Astrocyte (in vitro differentiated cells and primary cell): ENCODE data around the gene TMUB2. TPM values are rescaled to one million over a fixed set of nuclear protein-coding genes. Genes with fewer than 3 reads are reported as not detected.

ENCODE experiments used
- DNase-seq: peaks from one replicate; pipeline ENCODE4 v3.0.0-alpha.2; 2010; ENCODE audit warnings: low read depth
- FAIRE-seq: peaks from 2 replicates; lab custom pipeline; 2011; peaks lifted over from hg19 to GRCh38; lab: Jason Lieb, UNC
- H2AFZ ChIP-seq: 2 replicates; pipeline ENCODE4 v1.6.0; 2012; ENCODE audit warnings: low read depth, low read length, inconsistent platforms
- H3K27ac ChIP-seq: 2 replicates; pipeline ENCODE4 v1.5.1; 2011; ENCODE audit warnings: low read depth, low read length, inconsistent platforms
- H3K27me3 ChIP-seq: 2 replicates; pipeline ENCODE4 v1.6.0; 2011; ENCODE audit warnings: low read length, inconsistent platforms; ENCODE audit not compliant: insufficient read depth
- H3K36me3 ChIP-seq: 2 replicates; pipeline ENCODE4 v1.5.1; 2011; ENCODE audit warnings: low read length, inconsistent platforms; ENCODE audit not compliant: insufficient read depth
- H3K4me1 ChIP-seq: 2 replicates; pipeline ENCODE4 v1.5.1; 2011; ENCODE audit warnings: low read length, inconsistent platforms; ENCODE audit not compliant: insufficient read depth
- H3K4me2 ChIP-seq: 2 replicates; pipeline ENCODE4 v1.6.0; 2012; ENCODE audit warnings: low read length, inconsistent platforms
- H3K4me3 ChIP-seq: 2 replicates; pipeline ENCODE4 v1.5.1; 2011; ENCODE audit warnings: low read depth, mild to moderate bottlenecking, low read length, inconsistent platforms; ENCODE audit not compliant: insufficient read depth
- H3K79me2 ChIP-seq: 2 replicates; pipeline ENCODE4 v1.6.0; 2012; ENCODE audit warnings: mild to moderate bottlenecking, low read length, inconsistent platforms; ENCODE audit not compliant: insufficient read depth
- H3K9ac ChIP-seq: 2 replicates; pipeline ENCODE4 v1.6.0; 2012; ENCODE audit warnings: mild to moderate bottlenecking, low read length, inconsistent platforms
- H3K9me3 ChIP-seq: 2 replicates; pipeline ENCODE4 v1.5.1; 2012; ENCODE audit warnings: low read depth, mild to moderate bottlenecking, low read length, inconsistent platforms; ENCODE audit not compliant: insufficient read depth
- H4K20me1 ChIP-seq: 2 replicates; pipeline ENCODE4 v1.6.0; 2012; ENCODE audit warnings: low read length, inconsistent platforms; ENCODE audit not compliant: insufficient read depth
- H3K27ac Mint-ChIP-seq: one replicate; pipeline ENCODE4 v1.8.0; 2021; ENCODE audit warnings: mild to moderate bottlenecking, mixed read lengths; ENCODE audit not compliant: unreplicated experiment
- H3K27me3 Mint-ChIP-seq: one replicate; pipeline ENCODE4 v1.8.0; 2021; ENCODE audit warnings: low read depth, mixed read lengths; ENCODE audit not compliant: unreplicated experiment
- H3K36me3 Mint-ChIP-seq: one replicate; pipeline ENCODE4 v1.8.0; 2021; ENCODE audit warnings: low read depth, mixed read lengths; ENCODE audit not compliant: unreplicated experiment
- H3K4me1 Mint-ChIP-seq: one replicate; pipeline ENCODE4 v1.8.0; 2021; ENCODE audit warnings: low read depth, mixed read lengths; ENCODE audit not compliant: unreplicated experiment
- H3K4me3 Mint-ChIP-seq: one replicate; pipeline ENCODE4 v1.8.0; 2021; ENCODE audit warnings: mild to moderate bottlenecking, moderate library complexity, mixed read lengths; ENCODE audit not compliant: unreplicated experiment
- H3K9me3 Mint-ChIP-seq: one replicate; pipeline ENCODE4 v1.8.0; 2021; ENCODE audit warnings: mild to moderate bottlenecking, mixed read lengths; ENCODE audit not compliant: unreplicated experiment
- EZH2 ChIP-seq: IDR thresholded peaks from 2 replicates; pipeline ENCODE4 v1.6.1; 2012; ENCODE audit warnings: mild to moderate bottlenecking, low read length, inconsistent platforms; ENCODE audit not compliant: insufficient read depth
- total RNA-seq: library from RNA; stranded (reverse); gene quantifications from 2 replicates; pipeline ENCODE4 v1.2.1, GENCODE V29; 2021
- TF ChIP-seq, protein P1 (sequence below): IDR thresholded peaks from 2 replicates; pipeline ENCODE4 v1.5.1; 2011; ENCODE audit warnings: low read depth, mild to moderate bottlenecking, inconsistent platforms, low read length, moderate library complexity; ENCODE audit not compliant: insufficient read depth

TMUB2 gene
- total RNA-seq, 1 donor from 2014 or later: 28.8 TPM

DNA sequence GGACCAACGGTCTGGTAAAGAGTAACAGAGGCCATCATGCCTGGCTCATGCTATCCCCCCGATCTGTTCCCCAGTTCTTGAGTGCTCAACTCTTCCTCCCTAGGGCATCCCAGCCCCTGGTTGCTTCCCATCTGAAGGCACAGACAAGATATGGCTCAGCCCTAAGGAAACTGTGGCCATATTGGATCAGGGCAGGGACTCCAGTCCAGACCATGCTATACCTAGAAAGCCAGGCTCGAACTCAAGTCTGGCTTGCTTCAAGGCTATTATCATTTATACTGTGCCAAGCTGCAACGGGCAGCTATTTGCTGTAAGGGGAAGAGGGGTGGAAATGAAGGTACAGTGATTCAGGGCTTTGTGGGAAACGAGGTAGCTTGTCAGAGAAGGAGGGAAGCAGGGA is 29.9 kb downstream of the TMUB2 start:
- H2AFZ ChIP-seq: no peak overlapping the region
- H3K27ac Mint-ChIP-seq: no peak overlapping the region
- no peaks in the 10 kb centered on the region for H3K27me3 ChIP-seq
- H3K9me3 ChIP-seq: no peaks in the 10 kb centered on the region
- H3K9me3 Mint-ChIP-seq: no peaks in the 10 kb centered on the region
- peaks cover 53% of the 10 kb centered on the region for H3K79me2 ChIP-seq
- H3K4me3 Mint-ChIP-seq: peak overlapping the region; percentile 70
- no peak for TF ChIP-seq EZH2
- TF ChIP-seq, protein P1, sequence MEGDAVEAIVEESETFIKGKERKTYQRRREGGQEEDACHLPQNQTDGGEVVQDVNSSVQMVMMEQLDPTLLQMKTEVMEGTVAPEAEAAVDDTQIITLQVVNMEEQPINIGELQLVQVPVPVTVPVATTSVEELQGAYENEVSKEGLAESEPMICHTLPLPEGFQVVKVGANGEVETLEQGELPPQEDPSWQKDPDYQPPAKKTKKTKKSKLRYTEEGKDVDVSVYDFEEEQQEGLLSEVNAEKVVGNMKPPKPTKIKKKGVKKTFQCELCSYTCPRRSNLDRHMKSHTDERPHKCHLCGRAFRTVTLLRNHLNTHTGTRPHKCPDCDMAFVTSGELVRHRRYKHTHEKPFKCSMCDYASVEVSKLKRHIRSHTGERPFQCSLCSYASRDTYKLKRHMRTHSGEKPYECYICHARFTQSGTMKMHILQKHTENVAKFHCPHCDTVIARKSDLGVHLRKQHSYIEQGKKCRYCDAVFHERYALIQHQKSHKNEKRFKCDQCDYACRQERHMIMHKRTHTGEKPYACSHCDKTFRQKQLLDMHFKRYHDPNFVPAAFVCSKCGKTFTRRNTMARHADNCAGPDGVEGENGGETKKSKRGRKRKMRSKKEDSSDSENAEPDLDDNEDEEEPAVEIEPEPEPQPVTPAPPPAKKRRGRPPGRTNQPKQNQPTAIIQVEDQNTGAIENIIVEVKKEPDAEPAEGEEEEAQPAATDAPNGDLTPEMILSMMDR: no peak
- peaks cover 8% of the 10 kb centered on the region for H3K4me1 Mint-ChIP-seq
- peaks cover 26% of the 10 kb centered on the region for H3K36me3 Mint-ChIP-seq
- peak overlapping the region; percentile 98 for H3K4me2 ChIP-seq
- peaks cover 24% of the 10 kb centered on the region for H3K36me3 ChIP-seq
- no peak overlapping the region for H3K4me3 ChIP-seq
- FAIRE-seq (no peak), DNase-seq (no peak)
- H3K27ac ChIP-seq: no peak overlapping the region
- H3K27me3 Mint-ChIP-seq: no peaks in the 10 kb centered on the region
- peaks cover 60% of the 10 kb centered on the region for H4K20me1 ChIP-seq
- H3K9ac ChIP-seq: no peak overlapping the region
- H3K4me1 ChIP-seq: peaks cover 14% of the 10 kb centered on the region

DNA sequence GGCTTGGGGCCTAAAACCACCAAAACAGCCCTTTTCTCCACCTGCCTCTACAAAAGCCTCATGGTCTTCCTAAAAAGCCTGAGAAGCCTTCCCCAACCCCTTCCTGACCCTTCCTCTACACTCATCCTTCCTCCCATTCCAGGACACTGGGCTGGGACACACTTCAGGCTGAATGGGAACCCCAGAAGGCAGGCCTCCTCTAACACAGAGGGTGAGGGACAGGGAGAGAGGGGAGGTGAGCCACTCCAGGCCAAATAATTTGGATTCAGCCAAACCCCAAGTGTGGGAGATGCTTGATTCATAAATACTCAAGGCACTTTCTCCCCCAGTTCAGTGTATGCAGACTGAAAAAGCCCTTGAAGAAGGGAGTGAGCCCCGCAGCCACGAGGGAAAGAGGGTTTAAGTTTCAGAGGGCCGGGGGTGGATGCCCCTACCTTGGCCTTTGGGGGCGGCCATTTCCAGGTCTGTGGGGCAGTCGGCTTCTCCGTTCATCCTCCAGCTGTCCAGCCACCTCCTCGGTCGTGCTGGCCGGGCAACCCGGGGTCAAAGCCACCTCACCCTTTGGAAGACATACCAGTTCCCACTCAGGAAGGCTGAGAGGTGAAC is 31.1 kb downstream of the TMUB2 start:
- Histone ChIP-seq H3K79me2 (peaks cover 61% of the 10 kb centered on the region), H2AFZ (no peak overlapping the region), H3K4me3 (peak overlapping the region; percentile 73), H3K4me2 (peak overlapping the region; percentile 98), H3K9ac (peak overlapping the region; percentile 83), H4K20me1 (peaks cover 64% of the 10 kb centered on the region), H3K9me3 (no peaks in the 10 kb centered on the region), H3K27ac (peak overlapping the region; percentile 63), H3K36me3 (peaks cover 24% of the 10 kb centered on the region), H3K27me3 (no peaks in the 10 kb centered on the region), H3K4me1 (peaks cover 23% of the 10 kb centered on the region)
- Mint-ChIP-seq H3K27ac (peak overlapping the region; percentile 77), H3K4me3 (peak overlapping the region; percentile 83), H3K27me3 (no peaks in the 10 kb centered on the region), H3K36me3 (peaks cover 25% of the 10 kb centered on the region), H3K4me1 (peaks cover 12% of the 10 kb centered on the region), H3K9me3 (no peaks in the 10 kb centered on the region)
- FAIRE-seq (no peak), DNase-seq (no peak)
- TF ChIP-seq, protein P1: no peak

DNA sequence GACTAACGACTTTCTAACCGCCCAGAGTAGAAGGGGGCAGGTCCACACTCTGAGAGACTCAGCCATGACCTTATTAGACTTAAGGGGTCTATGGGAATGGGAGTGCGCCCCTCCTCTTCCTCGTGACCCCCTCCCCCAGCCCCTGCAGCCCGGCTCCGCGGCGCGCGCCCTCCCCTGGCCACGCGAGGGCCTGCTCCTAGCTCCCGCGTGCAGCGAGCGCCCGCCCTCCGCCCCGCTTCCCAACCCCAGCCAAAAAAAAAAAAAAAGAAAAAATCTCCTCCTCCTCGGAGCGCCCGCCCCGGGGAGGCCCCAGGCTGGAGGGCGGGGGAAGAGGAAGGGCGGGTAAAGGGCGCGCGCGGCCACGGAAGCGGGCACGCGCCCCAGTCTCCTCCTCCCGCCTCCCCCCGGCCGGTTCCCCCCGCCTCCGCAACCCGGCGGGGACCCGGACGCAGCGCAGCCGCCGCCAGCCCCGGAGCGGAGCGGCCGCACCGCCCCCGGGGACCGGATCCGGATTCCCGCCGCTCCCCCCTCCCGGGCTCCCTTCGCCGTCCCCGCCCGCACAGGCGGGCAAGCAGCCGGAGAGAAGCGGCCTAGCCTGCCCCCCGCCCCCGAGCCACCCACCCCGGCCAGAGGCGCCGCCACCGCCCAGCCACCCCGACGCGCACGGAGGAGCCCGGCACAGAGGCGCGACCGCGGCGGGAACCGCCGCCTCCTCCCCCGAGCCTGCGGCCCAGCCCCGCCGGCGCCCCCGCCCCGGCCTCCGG is 31.8 kb downstream of the TMUB2 start:
- H3K36me3 Mint-ChIP-seq: peaks cover 22% of the 10 kb centered on the region
- peak overlapping the region; percentile 77 for H3K27ac Mint-ChIP-seq
- no peak overlapping the region for H2AFZ ChIP-seq
- H3K9ac ChIP-seq: peak overlapping the region; percentile 90
- peaks cover 21% of the 10 kb centered on the region for H3K36me3 ChIP-seq
- H3K27me3 Mint-ChIP-seq: no peaks in the 10 kb centered on the region
- peaks cover 27% of the 10 kb centered on the region for H3K4me1 ChIP-seq
- no peaks in the 10 kb centered on the region for H3K9me3 Mint-ChIP-seq
- H3K27me3 ChIP-seq: no peaks in the 10 kb centered on the region
- FAIRE-seq (no peak), DNase-seq (peak; percentile 68)
- H4K20me1 ChIP-seq: peaks cover 59% of the 10 kb centered on the region
- H3K4me2 ChIP-seq: peak overlapping the region; percentile 98
- H3K79me2 ChIP-seq: peaks cover 61% of the 10 kb centered on the region
- peak overlapping the region; percentile 73 for H3K4me3 ChIP-seq
- H3K9me3 ChIP-seq: no peaks in the 10 kb centered on the region
- peaks cover 13% of the 10 kb centered on the region for H3K4me1 Mint-ChIP-seq
- TF ChIP-seq, protein P1: peak; percentile 3
- TF ChIP-seq EZH2: no peak
- H3K27ac ChIP-seq: peak overlapping the region; percentile 86
- H3K4me3 Mint-ChIP-seq: peak overlapping the region; percentile 83
